T-helper 9 cell (primary cell): ENCODE data around the gene CEP112.

Experiments
- DNase-seq: peaks from one replicate; pipeline ENCODE4 v3.0.0-alpha.2; 2020

The CEP112 gene

DNA sequence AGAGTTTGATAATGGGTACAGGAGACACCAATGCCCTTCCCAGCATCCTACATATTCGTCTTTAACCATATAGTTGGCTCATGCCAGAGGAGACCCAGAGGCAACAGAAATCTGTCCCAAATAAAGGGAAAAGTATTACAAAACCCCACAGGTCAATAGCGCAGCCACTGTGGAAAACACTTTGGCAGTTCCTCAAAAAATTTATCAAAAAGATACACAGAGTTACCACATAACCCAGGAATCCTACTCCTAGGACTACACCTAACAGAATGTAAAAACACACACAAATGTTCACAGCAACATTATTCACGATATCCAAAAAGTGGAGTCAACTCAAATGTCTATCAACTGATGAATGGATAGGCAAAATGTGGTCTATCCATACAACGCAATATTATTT is 135.8 kb downstream of the CEP112 start:
- no peak for DNase-seq

DNA sequence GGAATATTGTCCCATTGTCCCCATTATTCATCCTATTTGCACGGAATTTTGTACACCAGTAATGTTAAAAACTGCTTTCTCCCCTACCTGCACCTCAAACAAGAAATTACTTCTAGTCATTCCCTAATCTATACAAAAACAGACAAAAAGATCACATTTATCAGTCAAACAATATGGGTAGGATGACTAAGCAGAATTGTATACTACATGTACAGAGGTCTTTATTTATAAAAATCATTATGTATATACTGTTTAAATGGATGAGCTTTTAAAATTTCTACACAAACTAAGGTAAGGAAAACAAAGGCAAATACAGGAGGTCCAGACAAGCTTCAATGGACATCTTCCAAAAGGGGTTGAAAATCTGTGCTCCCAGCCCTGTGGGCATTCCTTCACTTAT is 137.7 kb downstream of the CEP112 start:
- DNase-seq: no peak

- DNase-seq: no peak
These were observed 147.8 kb downstream of the CEP112 start for GRCh38 chr17:66044083-66044482.

DNA sequence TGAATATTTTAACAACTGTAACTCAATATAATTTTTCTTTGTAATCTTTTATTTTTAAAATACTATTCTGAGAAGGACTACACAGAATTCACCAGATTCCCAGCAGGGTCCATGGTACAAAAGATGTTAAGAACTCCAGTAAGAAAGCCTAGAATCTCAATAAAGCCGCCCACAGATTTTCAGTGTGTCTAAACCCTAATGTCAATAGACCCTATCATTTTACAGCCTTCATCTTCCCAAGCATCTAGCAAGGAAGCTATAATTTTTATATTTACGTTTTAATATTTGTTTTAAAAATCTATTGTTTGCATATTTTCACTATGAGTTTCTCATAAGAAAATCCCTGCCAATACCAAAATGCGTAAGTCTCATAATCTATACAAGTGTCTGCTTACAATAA is 148.5 kb downstream of the CEP112 start:
- DNase-seq: no peak

DNA sequence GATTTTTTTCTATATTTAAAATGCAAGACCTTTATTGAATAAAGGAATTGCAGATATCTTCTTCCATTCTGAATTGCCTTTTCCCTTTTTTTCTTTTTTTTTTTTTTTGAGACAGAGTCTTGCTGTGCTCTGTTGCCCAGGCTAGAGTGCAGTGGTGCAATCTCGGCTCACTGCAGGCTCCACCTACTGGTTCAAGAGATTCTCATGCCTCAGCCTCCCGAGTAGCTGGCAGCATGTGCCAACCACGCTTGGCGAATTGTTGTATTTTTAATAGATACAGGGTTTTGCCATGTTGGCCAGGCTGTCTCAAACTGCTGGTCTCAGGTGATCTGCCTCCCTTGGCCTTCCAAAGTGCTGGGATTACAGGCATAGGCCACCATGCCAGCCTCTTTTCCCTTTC is 151.5 kb downstream of the CEP112 start:
- no peak for DNase-seq

DNA sequence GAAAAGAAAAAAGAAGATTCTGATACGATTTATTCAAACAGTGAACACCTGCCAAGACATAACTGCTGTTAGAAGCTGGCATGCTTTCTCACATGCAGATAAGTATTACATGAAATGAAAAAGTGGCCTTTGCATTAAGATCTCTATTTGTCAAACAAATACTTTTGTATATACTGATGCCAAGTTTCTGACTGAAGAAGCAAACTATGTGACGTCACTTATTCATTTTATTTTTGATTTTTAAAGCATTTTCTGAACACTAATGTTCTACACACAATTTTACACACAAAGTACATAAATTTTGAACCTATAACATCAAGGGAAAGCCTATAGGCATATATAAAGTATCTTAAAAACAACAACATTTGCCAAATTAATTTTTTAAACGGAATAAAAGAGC is 153.8 kb downstream of the CEP112 start:
- DNase-seq: no peak

DNA sequence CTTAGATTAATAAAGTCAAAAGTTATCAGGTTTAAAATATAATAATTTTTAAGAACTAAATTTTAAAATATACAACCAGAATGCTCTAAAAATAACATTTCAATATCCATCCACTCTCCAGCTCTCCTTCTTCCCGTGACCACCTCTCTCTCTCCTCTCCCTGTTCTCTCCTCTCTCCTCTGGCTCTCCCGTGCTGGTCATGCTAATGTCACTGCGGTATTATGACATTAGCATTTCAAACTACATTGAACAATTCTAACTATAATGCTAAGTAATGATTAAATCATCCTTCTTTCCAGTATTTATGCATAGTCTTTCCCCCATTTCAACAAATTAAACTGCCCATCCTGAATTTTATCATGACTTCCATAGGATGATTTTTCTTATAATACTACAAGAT is 154.7 kb downstream of the CEP112 start:
- no peak for DNase-seq

DNA sequence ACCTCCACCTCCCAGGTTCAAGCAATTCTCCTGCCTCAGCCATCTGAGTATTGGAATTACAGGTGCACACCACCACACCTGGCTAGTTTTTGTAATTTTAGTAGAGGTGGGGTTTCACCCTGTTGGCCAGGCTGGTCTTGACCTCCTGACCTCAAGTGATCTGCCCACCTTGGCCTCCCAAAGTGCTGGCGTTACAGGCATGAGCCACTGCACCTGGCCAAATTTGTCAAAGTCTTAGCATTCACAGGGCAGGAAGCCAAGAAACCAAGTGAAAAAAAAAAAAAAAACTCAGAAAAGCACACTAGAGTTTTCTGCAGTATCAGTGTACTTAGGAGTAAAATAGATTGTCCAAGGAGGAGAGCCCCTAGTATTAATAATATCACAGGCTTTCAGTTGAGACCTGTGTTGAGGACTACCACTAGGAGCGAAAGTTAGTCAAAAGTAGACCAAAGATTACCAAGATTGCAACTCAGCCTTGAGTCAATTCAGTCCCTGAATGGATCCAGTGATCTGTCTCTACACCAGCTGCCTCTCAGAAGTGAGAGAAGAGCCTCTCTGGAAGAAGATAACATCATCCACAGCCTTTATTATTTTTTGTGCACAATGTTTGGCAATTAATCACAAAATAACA is 159.7 kb downstream of the CEP112 start:
- DNase-seq: no peak

- DNase-seq: no peak
These were observed 166.4 kb downstream of the CEP112 start for GRCh38 chr17:66025551-66025950.

GRCh38 chr17:66021757-66022156 is 170.2 kb downstream of the CEP112 start:
- no peak for DNase-seq

GRCh38 chr17:66018786-66019185 is 173.1 kb downstream of the CEP112 start:
- no peak for DNase-seq

- DNase-seq: no peak
These were observed 175.7 kb downstream of the CEP112 start for GRCh38 chr17:66016231-66016630.

- no peak for DNase-seq
These were observed 183.3 kb downstream of the CEP112 start for GRCh38 chr17:66008680-66009079.

DNA sequence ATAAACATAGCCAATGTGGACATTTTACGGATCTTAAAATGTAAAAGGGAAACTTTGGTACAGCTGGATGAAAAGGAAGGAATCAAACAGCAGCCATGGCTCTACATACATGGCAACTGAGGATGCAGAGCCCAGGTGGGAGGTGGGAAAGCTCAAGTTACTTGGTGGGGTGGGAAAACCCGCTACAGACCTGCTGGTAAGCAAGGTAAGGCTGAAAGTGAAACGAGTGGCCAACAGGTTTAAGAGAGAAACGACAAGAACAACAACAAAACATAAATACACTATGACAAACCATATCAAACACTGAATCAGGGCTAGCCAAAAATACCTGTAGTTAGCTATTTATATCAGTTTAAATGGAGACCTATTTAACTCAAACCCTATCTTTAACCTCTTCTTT is 185.3 kb downstream of the CEP112 start:
- DNase-seq: no peak

DNA sequence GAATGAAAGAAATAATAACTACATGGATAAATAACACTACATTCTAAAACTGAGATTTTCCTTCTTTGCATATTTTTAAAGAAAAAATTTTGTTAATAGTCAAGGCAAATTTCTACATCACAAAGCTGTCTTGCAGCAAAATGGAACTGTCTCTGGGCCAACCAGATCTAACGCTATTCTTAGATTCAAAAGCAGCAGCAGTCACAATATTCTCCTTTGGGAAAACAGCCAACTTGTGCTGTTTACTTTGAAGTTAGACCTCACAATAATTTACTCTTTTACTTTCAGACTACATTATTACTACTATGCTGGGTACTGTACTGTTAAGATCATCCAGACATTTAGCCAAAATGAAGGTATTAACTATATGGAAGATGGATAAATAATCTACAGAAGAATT is 189.1 kb downstream of the CEP112 start:
- no peak for DNase-seq

DNA sequence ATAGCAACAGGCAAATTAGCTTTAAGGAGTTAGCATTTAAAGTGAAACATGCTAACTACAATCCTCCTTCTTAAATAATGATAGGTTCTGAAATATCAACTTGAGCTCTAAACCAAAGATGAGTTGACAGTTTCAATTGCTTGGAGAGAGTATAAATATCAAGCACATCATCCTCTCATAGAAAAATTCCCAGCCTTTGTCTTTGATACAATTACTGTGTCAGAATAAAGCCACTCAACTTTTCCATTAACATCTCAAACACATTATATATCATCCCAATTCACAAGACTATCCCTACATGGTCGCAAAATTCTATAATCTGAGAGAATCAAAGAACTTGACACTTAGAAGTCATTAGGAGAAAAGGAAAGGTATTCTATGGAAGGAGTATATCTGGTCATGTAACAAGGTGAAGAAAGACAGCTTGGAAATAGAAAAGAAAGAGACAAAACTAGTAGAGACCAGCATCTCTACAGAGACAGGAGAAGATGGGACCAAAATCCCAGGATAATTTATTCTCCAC is 189.8 kb downstream of the CEP112 start:
- DNase-seq: no peak

DNA sequence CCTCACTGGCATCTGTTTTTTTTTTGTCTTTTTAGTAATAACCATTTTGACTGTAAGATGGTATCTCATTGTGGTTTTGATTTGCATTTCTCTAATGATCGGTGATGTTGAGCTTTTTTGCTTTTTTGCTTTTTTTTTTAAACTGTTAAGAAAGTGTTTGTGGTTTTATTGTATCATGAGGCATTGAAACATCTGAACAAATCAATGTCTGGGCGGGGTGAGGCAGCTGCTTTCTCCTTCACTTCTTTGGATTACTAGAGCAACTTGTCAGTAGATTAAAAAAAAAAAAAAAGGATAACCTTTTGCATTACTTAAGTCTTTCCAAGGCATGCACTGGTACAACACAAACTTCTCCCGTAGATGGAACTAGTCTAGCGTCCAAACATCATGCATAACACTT is 191.7 kb downstream of the CEP112 start:
- DNase-seq: no peak

DNA sequence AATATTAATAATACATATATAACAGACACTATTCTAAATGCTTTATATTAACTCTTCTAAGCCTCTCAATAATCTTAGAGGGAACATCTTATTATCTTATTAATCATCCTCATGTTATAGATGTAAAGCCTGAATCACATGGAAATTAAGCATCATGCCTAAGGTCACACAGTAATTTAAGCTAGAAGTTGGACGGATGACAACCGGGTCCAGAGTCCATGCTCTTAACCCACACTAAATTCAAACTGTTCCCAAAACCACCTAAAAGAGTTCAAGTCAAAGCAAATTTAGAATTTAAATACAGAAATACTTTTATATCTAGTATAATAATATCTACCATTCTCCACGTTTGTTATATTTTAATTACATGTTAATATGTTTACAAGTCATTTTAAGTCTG is 193.3 kb downstream of the CEP112 start:
- DNase-seq: no peak

GRCh38 chr17:65994679-65995078 is 197.3 kb downstream of the CEP112 start:
- DNase-seq: no peak

DNA sequence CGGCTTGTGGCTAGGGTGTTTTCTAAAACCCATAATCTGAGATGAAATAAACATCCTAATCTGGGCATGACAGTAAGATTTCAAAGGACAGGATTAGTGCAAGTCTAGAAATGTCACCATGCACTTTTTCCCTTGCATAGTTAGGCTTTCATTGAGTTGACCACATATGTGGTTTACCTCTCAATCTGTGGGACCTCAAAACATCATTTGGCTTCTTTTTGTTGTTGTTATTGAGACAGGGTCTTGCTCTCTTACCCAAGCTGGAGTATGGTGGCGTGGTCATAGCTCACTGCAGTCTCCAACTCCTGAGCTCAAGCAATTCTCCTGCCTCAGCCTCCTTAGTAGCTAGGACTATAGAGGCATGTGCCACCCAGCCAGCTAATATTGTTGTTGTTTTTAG is 197.8 kb downstream of the CEP112 start:
- no peak for DNase-seq

DNA sequence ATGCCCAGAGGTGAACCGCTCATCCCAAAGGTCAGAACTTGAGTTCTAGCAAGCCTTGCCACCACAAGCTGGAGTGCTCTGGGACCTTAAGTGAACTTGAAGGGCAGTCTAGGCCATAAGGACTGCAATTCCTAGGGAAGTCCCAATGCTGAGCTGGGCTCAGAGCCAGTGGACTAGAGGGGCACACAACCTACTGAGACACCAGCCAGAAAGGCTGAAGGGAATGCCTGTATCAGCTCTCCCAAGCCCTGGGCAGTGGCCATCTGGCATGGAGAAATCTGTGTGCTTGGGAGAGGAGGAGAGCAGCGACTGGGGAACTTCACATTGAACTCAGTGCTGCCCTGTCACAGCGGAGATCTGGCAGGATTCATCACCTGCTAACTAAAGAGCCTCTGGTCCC is 201.3 kb downstream of the CEP112 start:
- DNase-seq: no peak

DNA sequence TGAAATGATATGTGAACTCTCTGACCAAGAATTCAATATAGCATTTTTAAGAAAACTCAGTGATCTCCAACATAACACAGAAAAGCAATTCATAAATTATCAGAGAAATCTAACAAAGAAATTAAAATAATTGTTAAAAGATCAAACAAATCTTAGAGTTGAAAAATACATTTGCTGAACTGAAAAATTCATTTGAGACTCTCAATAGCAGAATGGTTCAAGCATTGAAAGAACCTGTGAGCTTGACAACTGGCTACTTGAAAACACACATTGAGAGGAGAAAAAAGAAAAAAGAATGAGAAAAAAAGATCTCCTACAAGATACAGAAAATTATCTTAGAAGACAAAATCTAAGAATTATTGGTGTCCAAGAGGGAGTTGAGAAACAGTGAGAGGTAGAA is 203.5 kb downstream of the CEP112 start:
- no peak for DNase-seq

DNA sequence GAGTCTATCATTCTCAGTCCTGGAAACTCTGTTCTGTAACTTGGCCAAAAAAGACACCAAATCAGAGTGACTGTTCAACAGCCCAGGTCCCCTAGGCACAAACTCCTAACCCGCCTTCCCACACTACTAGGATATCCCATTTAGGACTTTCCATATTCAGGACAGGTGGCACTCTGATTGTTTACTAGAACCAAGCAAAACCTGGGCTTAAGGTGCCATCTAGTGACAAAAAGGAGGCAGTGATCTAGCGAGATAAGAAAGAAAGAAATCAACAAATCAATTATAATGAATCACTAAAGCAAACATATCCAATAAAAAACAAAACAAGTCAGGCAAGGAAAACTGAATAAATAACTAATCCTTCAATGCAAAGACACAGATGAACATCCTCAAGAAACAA is 203.9 kb downstream of the CEP112 start:
- DNase-seq: no peak

DNA sequence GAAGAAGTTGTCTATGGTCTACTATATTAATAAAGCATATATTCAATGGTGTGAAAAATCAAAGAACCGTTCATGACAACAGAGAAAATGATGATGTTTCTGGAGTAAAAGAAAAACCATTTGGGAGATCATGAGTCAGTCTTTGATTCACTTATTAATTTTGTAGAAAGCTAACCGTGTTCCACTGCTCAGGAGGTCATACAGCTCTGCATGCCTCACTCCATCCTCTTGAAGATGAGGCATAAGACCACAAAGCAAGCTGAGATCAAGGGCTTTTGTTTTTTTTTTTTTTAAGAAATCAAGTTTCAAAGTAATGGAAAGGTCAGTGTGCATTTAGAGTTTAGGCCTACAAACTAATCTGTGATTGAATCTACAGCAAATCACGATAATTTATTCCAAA is 206.4 kb downstream of the CEP112 start:
- DNase-seq: no peak

DNA sequence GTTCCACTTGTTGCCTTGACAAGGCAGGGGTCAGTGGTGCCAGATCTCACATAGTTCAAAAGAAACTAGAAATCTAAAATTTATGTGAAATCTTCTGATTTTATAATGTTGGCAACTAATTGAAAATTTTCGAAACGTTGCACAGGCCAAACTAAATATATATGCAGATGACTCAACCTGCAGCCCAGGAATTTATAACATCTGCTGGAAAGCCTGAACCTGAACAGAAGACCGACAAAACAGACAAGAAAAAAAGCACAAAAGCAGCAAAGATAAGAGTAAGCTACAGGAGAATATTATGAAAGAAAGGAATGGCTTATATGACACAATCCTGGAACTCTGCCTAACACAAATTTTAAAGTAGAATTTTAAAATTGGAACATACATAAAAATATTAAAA is 207.6 kb downstream of the CEP112 start:
- DNase-seq: no peak
